GM19463 (cell line): ENCODE measurements around the gene CLPSL2.

Source experiments
- ATAC-seq: cut with Tn5 transposase; IDR thresholded peaks from one replicate; pipeline ENCODE4 v1.9.1; 2021; ENCODE audit warnings: mild to moderate bottlenecking, moderate library complexity; ENCODE audit not compliant: unreplicated experiment

CLPSL2 gene

DNA sequence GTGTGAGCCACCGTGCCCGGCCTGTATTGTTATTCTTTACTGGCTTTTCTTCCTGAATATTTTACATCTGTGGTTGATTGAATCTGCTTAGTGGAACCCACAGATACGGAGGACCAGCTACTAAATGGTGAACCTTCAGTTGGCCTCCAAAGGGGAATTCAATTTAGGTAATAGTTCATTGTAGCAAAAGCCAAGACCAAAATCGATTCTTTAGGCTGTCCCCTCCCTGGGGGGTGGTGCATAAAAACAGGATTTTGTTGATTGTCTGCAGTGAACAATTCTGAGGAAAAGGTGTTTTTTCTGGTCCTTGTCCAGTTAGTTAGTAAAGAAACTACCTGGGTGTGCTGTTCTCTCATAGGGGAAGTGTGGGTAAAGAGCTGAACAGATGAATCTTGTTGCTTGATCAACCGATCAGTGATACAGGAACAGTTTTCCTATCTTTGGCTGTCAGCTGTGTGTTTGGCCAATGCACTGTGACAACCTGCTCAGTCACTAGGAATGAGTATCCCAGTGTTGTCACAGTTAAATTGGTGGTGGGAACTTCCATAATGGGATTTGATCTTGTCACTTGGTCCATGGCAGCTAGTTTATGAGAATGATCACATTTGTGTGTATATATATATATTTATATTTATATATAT, 48.3 kb downstream of the CLPSL2 start:
- ATAC-seq, result no peak
